Measurements from ENCODE around the gene ITPR2. TPM values are rescaled to one million over a fixed set of nuclear protein-coding genes. Genes with fewer than 3 reads are reported as not detected.
A peak's percentile ranks its signal among the peaks of the same experiment; 100 is the strongest.

ITPR2 gene
- total and polyA plus RNA-seq, 2 of the 13 experiments (the other 11 are each of a cell fraction or from before 2014, with no cell fraction given), result 31.9 to 81.9 TPM

DNA sequence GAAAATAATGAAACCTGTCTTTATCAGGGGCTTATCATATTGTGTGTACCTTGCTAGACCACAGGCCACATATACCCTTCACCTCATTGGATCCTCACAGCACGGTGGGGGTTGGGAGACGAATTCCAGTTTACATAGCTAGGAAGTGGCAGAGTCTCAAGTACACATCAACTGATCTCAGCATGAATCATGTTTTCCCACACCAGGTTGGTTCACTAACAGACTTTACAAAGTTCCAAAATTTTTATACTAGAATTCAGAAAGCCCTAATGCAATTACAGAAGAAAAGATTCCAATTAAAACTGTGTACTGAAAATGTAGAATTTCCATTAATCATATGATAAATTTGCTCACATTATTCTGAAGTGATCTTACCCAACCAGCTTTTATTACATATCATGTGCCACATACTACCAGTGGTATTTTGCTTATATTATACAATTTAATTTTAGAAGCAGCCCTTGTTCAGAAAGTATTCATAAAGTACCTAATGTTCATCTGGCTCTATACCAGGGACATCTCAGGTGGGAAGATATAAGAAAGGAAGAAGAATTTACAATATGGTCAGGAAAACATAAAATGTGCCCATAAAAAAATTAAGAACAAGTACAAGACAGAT, 196.2 kb downstream of the ITPR2 start (continued):
- TF ChIP-seq FOSL1 (CRISPR knock-in tag; IDR thresholded peaks at IDR 0.05; ENCODE audit: borderline replicate concordance) (peak; percentile 30; the same call in 1 of the 2 replicates), TSC22D2 (CRISPR knock-in tag; IDR thresholded peaks at IDR 0.05; ENCODE audit: borderline replicate concordance) (no peak), ZNF678 (CRISPR knock-in tag; IDR thresholded peaks at IDR 0.05) (no peak), MED1 (CRISPR knock-in tag; IDR thresholded peaks at IDR 0.05) (0 out of 2 replicates have a peak, but pooled peaks have one; percentile 22), ZNF3 (CRISPR knock-in tag; IDR thresholded peaks at IDR 0.05) (no peak), KDM1A (CRISPR knock-in tag; IDR thresholded peaks at IDR 0.05) (no peak), SALL2 (CRISPR knock-in tag; IDR thresholded peaks at IDR 0.05) (no peak), MIXL1 (CRISPR knock-in tag; IDR thresholded peaks at IDR 0.05) (peak; percentile 42; the same call in 1 of the 2 replicates), ZNF780A (CRISPR knock-in tag; IDR thresholded peaks at IDR 0.05) (no peak), ZNF770 (CRISPR knock-in tag; IDR thresholded peaks at IDR 0.05) (no peak), FOXC1 (CRISPR knock-in tag; IDR thresholded peaks at IDR 0.05; ENCODE audit: borderline replicate concordance) (no peak), SNRNP70 (IDR thresholded peaks at IDR 0.05; ENCODE audit: low read depth, low read length) (no peak), SAP130 (CRISPR knock-in tag; IDR thresholded peaks at IDR 0.05; ENCODE audit: low read depth) (peak; percentile 34; the same call in 1 of the 2 replicates), GATAD2A (CRISPR knock-in tag; IDR thresholded peaks at IDR 0.05) (peak; percentile 61; the same call in 1 of the 2 replicates), POGZ (CRISPR knock-in tag; IDR thresholded peaks at IDR 0.05) (peak; percentile 70), FOXP1 (IDR thresholded peaks at IDR 0.05) (no peak), FOXP1 (CRISPR knock-in tag; IDR thresholded peaks at IDR 0.05) (peak; percentile 60), ZNF501 (CRISPR knock-in tag; IDR thresholded peaks at IDR 0.05) (no peak), CENPX (CRISPR knock-in tag; IDR thresholded peaks at IDR 0.05) (no peak)
- TF ChIP-seq, protein P1, sequence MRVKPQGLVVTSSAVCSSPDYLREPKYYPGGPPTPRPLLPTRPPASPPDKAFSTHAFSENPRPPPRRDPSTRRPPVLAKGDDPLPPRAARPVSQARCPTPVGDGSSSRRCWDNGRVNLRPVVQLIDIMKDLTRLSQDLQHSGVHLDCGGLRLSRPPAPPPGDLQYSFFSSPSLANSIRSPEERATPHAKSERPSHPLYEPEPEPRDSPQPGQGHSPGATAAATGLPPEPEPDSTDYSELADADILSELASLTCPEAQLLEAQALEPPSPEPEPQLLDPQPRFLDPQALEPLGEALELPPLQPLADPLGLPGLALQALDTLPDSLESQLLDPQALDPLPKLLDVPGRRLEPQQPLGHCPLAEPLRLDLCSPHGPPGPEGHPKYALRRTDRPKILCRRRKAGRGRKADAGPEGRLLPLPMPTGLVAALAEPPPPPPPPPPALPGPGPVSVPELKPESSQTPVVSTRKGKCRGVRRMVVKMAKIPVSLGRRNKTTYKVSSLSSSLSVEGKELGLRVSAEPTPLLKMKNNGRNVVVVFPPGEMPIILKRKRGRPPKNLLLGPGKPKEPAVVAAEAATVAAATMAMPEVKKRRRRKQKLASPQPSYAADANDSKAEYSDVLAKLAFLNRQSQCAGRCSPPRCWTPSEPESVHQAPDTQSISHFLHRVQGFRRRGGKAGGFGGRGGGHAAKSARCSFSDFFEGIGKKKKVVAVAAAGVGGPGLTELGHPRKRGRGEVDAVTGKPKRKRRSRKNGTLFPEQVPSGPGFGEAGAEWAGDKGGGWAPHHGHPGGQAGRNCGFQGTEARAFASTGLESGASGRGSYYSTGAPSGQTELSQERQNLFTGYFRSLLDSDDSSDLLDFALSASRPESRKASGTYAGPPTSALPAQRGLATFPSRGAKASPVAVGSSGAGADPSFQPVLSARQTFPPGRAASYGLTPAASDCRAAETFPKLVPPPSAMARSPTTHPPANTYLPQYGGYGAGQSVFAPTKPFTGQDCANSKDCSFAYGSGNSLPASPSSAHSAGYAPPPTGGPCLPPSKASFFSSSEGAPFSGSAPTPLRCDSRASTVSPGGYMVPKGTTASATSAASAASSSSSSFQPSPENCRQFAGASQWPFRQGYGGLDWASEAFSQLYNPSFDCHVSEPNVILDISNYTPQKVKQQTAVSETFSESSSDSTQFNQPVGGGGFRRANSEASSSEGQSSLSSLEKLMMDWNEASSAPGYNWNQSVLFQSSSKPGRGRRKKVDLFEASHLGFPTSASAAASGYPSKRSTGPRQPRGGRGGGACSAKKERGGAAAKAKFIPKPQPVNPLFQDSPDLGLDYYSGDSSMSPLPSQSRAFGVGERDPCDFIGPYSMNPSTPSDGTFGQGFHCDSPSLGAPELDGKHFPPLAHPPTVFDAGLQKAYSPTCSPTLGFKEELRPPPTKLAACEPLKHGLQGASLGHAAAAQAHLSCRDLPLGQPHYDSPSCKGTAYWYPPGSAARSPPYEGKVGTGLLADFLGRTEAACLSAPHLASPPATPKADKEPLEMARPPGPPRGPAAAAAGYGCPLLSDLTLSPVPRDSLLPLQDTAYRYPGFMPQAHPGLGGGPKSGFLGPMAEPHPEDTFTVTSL (CRISPR knock-in tag; IDR thresholded peaks at IDR 0.05; ENCODE audit: borderline replicate concordance), result peak; percentile 67; the same call in 1 of the 2 replicates
- TF ChIP-seq, protein P2, sequence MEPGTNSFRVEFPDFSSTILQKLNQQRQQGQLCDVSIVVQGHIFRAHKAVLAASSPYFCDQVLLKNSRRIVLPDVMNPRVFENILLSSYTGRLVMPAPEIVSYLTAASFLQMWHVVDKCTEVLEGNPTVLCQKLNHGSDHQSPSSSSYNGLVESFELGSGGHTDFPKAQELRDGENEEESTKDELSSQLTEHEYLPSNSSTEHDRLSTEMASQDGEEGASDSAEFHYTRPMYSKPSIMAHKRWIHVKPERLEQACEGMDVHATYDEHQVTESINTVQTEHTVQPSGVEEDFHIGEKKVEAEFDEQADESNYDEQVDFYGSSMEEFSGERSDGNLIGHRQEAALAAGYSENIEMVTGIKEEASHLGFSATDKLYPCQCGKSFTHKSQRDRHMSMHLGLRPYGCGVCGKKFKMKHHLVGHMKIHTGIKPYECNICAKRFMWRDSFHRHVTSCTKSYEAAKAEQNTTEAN (CRISPR knock-in tag; conservative IDR thresholded peaks at IDR 0.05), result no peak
